Measurements from ENCODE around the gene GH1.
"Not testable (repeated sequence)": the region's sequence is repeated elsewhere in the genome, so short reads cannot be mapped to it uniquely, and the experiment has no call there.

The GH1 gene

GRCh38 chr17:63918789-63919305 lies at the start of gene GH1:
GH1 (minus strand) TSS chr17:63918839; CDS start chr17:63918776, 63 bp downstream.
- FAIRE-seq, result not testable (repeated sequence)

GRCh38 chr17:63967953-63968352 lies 49.3 kb upstream of the GH1 start:
- DNase-seq (ENCODE audit: insufficient read length, low spot score), result no peak
- no peak for FAIRE-seq
- TF ChIP-seq POLR2A (IDR thresholded peaks at IDR 0.05; ENCODE audit: low read depth, low read length), result no peak

More at GRCh38 chr17:63918789-63919305, at the start of gene GH1:
- DNase-seq (ENCODE audit: insufficient read length, low spot score), result not testable (repeated sequence)

GRCh38 chr17:63966646-63967264 lies 48.1 kb upstream of the GH1 start:
- no peak for DNase-seq (ENCODE audit: insufficient read length, low spot score)
- no peak for TF ChIP-seq POLR2A (IDR thresholded peaks at IDR 0.05; ENCODE audit: low read depth, low read length)
- FAIRE-seq, result no peak

- FAIRE-seq, result no peak
- DNase-seq (ENCODE audit: insufficient read length, low spot score), result no peak
- TF ChIP-seq POLR2A (IDR thresholded peaks at IDR 0.05; ENCODE audit: low read depth, low read length), result no peak
Measured at GRCh38 chr17:63963123-63963522, 44.5 kb upstream of the GH1 start.

GRCh38 chr17:63962298-63962744 lies 43.7 kb upstream of the GH1 start:
- no peak for TF ChIP-seq POLR2A (IDR thresholded peaks at IDR 0.05; ENCODE audit: low read depth, low read length)
- no peak for DNase-seq (ENCODE audit: insufficient read length, low spot score)
- FAIRE-seq, result no peak

- TF ChIP-seq POLR2A (IDR thresholded peaks at IDR 0.05; ENCODE audit: low read depth, low read length), result no peak
- FAIRE-seq, result no peak
- peak; percentile 72 for DNase-seq (ENCODE audit: insufficient read length, low spot score)
Measured at GRCh38 chr17:63961355-63962212, 42.9 kb upstream of the GH1 start.

- TF ChIP-seq POLR2A (IDR thresholded peaks at IDR 0.05; ENCODE audit: low read depth, low read length), result no peak
- DNase-seq (ENCODE audit: insufficient read length, low spot score) (no peak), FAIRE-seq (no peak)
Measured at GRCh38 chr17:63960430-63960829, 41.8 kb upstream of the GH1 start.

GRCh38 chr17:63960006-63960405 lies 41.4 kb upstream of the GH1 start:
- no peak for TF ChIP-seq POLR2A (IDR thresholded peaks at IDR 0.05; ENCODE audit: low read depth, low read length)
- DNase-seq (ENCODE audit: insufficient read length, low spot score) (no peak), FAIRE-seq (no peak)

- FAIRE-seq (peak; percentile 33), DNase-seq (ENCODE audit: insufficient read length, low spot score) (peak; percentile 79)
- no peak for TF ChIP-seq POLR2A (IDR thresholded peaks at IDR 0.05; ENCODE audit: low read depth, low read length)
Measured at GRCh38 chr17:63956296-63956920, 37.8 kb upstream of the GH1 start.

- no peak for FAIRE-seq
- no peak for TF ChIP-seq POLR2A (IDR thresholded peaks at IDR 0.05; ENCODE audit: low read depth, low read length)
- DNase-seq (ENCODE audit: insufficient read length, low spot score), result no peak
Measured at GRCh38 chr17:63955791-63956190, 37.2 kb upstream of the GH1 start.

GRCh38 chr17:63955232-63955631 lies 36.6 kb upstream of the GH1 start:
- no peak for FAIRE-seq
- DNase-seq (ENCODE audit: insufficient read length, low spot score), result no peak
- TF ChIP-seq POLR2A (IDR thresholded peaks at IDR 0.05; ENCODE audit: low read depth, low read length), result no peak

GRCh38 chr17:63954402-63955063 lies 35.9 kb upstream of the GH1 start:
- TF ChIP-seq POLR2A (IDR thresholded peaks at IDR 0.05; ENCODE audit: low read depth, low read length), result no peak
- FAIRE-seq (no peak), DNase-seq (ENCODE audit: insufficient read length, low spot score) (no peak)

- DNase-seq (ENCODE audit: insufficient read length, low spot score) (no peak), FAIRE-seq (no peak)
- no peak for TF ChIP-seq POLR2A (IDR thresholded peaks at IDR 0.05; ENCODE audit: low read depth, low read length)
Measured at GRCh38 chr17:63950940-63951907, 32.6 kb upstream of the GH1 start.

All from H54 (cell line).